WTC11 (cell line): Measurements from ENCODE around the gene SLC25A12. TPM values are rescaled to one million over a fixed set of nuclear protein-coding genes. Genes with fewer than 3 reads are reported as not detected.

ENCODE experiments used
- ATAC-seq: fragments of 200-7000 bp; cut with Tn5 transposase; 2 replicates; pipeline ENCODE4 v1.10.0; 2021; ENCODE audit warnings: mild to moderate bottlenecking, moderate library complexity
- CTCF ChIA-PET: fragments of 300-600 bp; sonication (Branson Sonifier 250); formaldehyde crosslinking; loops from one replicate; lab custom pipeline; 2021; ENCODE audit warnings: antibody characterized with exemption; lab: Charles Lee
- POLR2A ChIA-PET: fragments of 350-600 bp; sonication (Branson Sonifier 250); formaldehyde crosslinking; loops from one replicate; lab custom pipeline; 2021; ENCODE audit warnings: antibody characterized with exemption; lab: Charles Lee
- DNase-seq: peaks from one replicate; pipeline ENCODE4 v3.0.0; 2021; ENCODE audit warnings: low spot score
- H3K27ac Mint-ChIP-seq: 2 replicates; pipeline ENCODE4 v1.8.0; 2021; ENCODE audit warnings: mixed read lengths
- H3K27me3 Mint-ChIP-seq: 2 replicates; pipeline ENCODE4 v1.8.0; 2021; ENCODE audit warnings: low read depth, mild to moderate bottlenecking, moderate library complexity, mixed read lengths
- H3K36me3 Mint-ChIP-seq: 2 replicates; pipeline ENCODE4 v1.8.0; 2021; ENCODE audit warnings: mixed read lengths
- H3K4me1 Mint-ChIP-seq: 2 replicates; pipeline ENCODE4 v1.8.0; 2022; ENCODE audit warnings: mixed read lengths
- H3K4me3 Mint-ChIP-seq: 2 replicates; pipeline ENCODE4 v1.8.0; 2021; ENCODE audit warnings: mild to moderate bottlenecking, moderate library complexity, mixed read lengths
- H3K9me3 Mint-ChIP-seq: 2 replicates; pipeline ENCODE4 v1.8.0; 2021; ENCODE audit warnings: mixed read lengths
- GTF2I ChIP-seq: fragments of 250-450 bp; sonication (Bioruptor Pico); conservative IDR thresholded peaks from 2 replicates; pipeline ENCODE4 v1.4.0; 2021; ENCODE audit warnings: mild to moderate bottlenecking
- IRF1 ChIP-seq: sonication (generic); formaldehyde crosslinking; IDR thresholded peaks from 2 replicates; pipeline ENCODE4 v1.8.0; 2023; ENCODE audit warnings: missing genetic modification reagents
- KAT7 ChIP-seq: sonication (generic); formaldehyde crosslinking; IDR thresholded peaks from 2 replicates; pipeline ENCODE4 v1.8.1; 2023; ENCODE audit warnings: missing genetic modification reagents, mild to moderate bottlenecking, borderline replicate concordance
- MXD4 ChIP-seq: fragments of 250-450 bp; sonication (Bioruptor Pico); IDR thresholded peaks from 2 replicates; pipeline ENCODE4 v1.8.0; 2021; ENCODE audit warnings: mild to moderate bottlenecking, moderate library complexity, borderline replicate concordance
- NR3C1 ChIP-seq: sonication (generic); formaldehyde crosslinking; conservative IDR thresholded peaks from 2 replicates; pipeline ENCODE4 v1.8.1; 2023; ENCODE audit warnings: low read depth, mild to moderate bottlenecking, missing genetic modification reagents
- STAT6 ChIP-seq: sonication (generic); formaldehyde crosslinking; conservative IDR thresholded peaks from 2 replicates; pipeline ENCODE4 v1.8.1; 2023; ENCODE audit warnings: mild to moderate bottlenecking, low read depth, missing genetic modification reagents, moderate library complexity
- ZBTB21 ChIP-seq: sonication (generic); formaldehyde crosslinking; IDR thresholded peaks from 2 replicates; pipeline ENCODE4 v1.8.1; 2023; ENCODE audit warnings: mild to moderate bottlenecking, missing genetic modification reagents, borderline replicate concordance
- ZNF219 ChIP-seq: sonication (generic); formaldehyde crosslinking; IDR thresholded peaks from 2 replicates; pipeline ENCODE4 v1.8.0; 2023; ENCODE audit warnings: missing genetic modification reagents, mild to moderate bottlenecking, borderline replicate concordance
- ZNF281 ChIP-seq: sonication (generic); formaldehyde crosslinking; IDR thresholded peaks from 2 replicates; pipeline ENCODE4 v1.8.0; 2023; ENCODE audit warnings: mild to moderate bottlenecking, missing genetic modification reagents
- ZNF396 ChIP-seq: fragments of 250-450 bp; sonication (Bioruptor Pico); IDR thresholded peaks from 2 replicates; pipeline ENCODE4 v1.8.0; 2021; ENCODE audit warnings: mild to moderate bottlenecking, moderate library complexity, borderline replicate concordance
- total RNA-seq: library from RNA; stranded (reverse); gene quantifications from 3 replicates; pipeline ENCODE4 v1.2.3, GENCODE V29; 2021
- TF ChIP-seq, protein P1 (sequence below): sonication (generic); formaldehyde crosslinking; IDR thresholded peaks from 2 replicates; pipeline ENCODE4 v1.8.0; 2023; ENCODE audit warnings: missing genetic modification reagents, mild to moderate bottlenecking, borderline replicate concordance
- TF ChIP-seq, protein P2 (sequence below): fragments of 250-450 bp; sonication (Bioruptor Pico); IDR thresholded peaks from 2 replicates; pipeline ENCODE4 v2.1.2; 2022; ENCODE audit warnings: mild to moderate bottlenecking, moderate library complexity

Gene SLC25A12
- total RNA-seq, 1 experiment from 2014 or later = 9.0 TPM

DNA sequence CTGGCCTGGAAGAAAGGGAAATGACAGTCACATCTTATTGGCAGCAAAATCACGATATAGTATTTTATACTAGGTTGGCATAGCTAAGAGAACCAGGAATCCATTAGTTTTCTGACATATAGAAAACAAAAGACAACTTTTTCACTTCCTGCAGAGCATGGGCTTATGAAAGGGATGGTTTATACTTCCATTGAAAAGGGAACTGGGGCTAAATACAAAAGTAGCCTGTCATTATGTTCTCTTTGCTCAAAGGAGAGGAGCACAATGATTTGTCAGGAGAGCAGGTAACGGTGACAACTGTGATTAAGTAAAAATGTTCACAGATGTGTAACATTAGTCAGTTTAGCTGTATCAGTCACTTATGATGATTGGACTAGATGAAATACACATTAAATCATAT lies 46.4 kb downstream of the SLC25A12 start (continued):
- TF ChIP-seq, protein P1, sequence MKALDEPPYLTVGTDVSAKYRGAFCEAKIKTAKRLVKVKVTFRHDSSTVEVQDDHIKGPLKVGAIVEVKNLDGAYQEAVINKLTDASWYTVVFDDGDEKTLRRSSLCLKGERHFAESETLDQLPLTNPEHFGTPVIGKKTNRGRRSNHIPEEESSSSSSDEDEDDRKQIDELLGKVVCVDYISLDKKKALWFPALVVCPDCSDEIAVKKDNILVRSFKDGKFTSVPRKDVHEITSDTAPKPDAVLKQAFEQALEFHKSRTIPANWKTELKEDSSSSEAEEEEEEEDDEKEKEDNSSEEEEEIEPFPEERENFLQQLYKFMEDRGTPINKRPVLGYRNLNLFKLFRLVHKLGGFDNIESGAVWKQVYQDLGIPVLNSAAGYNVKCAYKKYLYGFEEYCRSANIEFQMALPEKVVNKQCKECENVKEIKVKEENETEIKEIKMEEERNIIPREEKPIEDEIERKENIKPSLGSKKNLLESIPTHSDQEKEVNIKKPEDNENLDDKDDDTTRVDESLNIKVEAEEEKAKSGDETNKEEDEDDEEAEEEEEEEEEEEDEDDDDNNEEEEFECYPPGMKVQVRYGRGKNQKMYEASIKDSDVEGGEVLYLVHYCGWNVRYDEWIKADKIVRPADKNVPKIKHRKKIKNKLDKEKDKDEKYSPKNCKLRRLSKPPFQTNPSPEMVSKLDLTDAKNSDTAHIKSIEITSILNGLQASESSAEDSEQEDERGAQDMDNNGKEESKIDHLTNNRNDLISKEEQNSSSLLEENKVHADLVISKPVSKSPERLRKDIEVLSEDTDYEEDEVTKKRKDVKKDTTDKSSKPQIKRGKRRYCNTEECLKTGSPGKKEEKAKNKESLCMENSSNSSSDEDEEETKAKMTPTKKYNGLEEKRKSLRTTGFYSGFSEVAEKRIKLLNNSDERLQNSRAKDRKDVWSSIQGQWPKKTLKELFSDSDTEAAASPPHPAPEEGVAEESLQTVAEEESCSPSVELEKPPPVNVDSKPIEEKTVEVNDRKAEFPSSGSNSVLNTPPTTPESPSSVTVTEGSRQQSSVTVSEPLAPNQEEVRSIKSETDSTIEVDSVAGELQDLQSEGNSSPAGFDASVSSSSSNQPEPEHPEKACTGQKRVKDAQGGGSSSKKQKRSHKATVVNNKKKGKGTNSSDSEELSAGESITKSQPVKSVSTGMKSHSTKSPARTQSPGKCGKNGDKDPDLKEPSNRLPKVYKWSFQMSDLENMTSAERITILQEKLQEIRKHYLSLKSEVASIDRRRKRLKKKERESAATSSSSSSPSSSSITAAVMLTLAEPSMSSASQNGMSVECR (CRISPR knock-in tag) = no peak
- no peak for TF ChIP-seq NR3C1 (CRISPR knock-in tag)
- no peak for TF ChIP-seq ZBTB21
- no peak for TF ChIP-seq KAT7
- TF ChIP-seq STAT6 (CRISPR knock-in tag) = no peak

DNA sequence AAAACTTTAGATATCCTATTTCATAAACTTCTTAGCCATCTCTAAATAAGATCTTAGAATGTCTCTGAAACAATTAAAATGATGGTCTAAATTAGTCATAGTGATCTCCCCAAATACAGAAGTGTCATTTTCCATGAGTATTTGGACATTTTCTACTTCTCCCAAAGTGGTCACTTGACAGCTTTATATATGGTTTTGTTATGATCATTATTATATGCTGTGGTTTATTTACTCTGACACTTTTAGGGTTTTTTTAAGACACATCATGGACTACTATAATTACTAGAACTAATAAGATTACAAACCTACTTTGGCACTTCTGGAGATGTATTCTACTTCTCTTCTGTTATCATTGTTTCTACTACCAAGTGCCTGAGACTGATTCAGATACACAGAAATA lies 47.1 kb downstream of the SLC25A12 start:
- no peak for DNase-seq
- ATAC-seq = no peak
- ChIA-PET POLR2A (no interaction called here), CTCF (no interaction called here)
- H3K27ac Mint-ChIP-seq = no peak overlapping the region
- H3K9me3 Mint-ChIP-seq = peaks cover 3% of the 10 kb centered on the region
- H3K27me3 Mint-ChIP-seq = no peaks in the 10 kb centered on the region
- peaks cover 8% of the 10 kb centered on the region for H3K36me3 Mint-ChIP-seq
- no peak overlapping the region for H3K4me3 Mint-ChIP-seq
- TF ChIP-seq IRF1 (CRISPR knock-in tag) (no peak), ZNF396 (no peak), MXD4 (CRISPR knock-in tag) (no peak)
- no peaks in the 10 kb centered on the region for H3K4me1 Mint-ChIP-seq

DNA sequence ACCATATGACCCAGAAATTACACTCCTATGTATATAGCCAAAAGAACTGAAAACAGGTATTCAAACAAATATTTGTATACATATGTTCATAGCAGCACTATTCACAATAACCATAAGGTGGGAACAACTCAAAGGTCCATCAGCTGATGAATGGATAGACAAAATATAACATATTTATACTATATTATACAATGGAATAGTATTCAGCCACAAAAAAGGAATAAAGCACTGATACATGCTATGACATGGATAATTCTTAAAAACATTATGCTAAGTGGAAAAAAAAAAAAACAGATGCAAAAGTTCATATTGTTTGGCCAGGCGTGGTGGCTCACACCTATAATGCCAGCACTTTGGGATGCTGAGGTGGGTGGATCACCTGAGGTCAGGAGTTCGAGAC lies 52.0 kb downstream of the SLC25A12 start:
- DNase-seq (no peak), ATAC-seq (no peak)
- Mint-ChIP-seq H3K9me3 (peaks cover 4% of the 10 kb centered on the region; the same call in 1 of the 2 replicates), H3K27ac (no peak overlapping the region), H3K36me3 (peaks cover 21% of the 10 kb centered on the region), H3K4me3 (no peak overlapping the region), H3K4me1 (no peaks in the 10 kb centered on the region), H3K27me3 (no peaks in the 10 kb centered on the region; the same call in 1 of the 2 replicates)
- no peak for TF ChIP-seq ZNF281 (CRISPR knock-in tag)
- ChIA-PET POLR2A (no interaction called here), CTCF (interaction anchor here (0.6 kb wide), 1 partner anchor 285 kb away, joined by 3 read pairs; no protein-coding TSS in a partner anchor)

DNA sequence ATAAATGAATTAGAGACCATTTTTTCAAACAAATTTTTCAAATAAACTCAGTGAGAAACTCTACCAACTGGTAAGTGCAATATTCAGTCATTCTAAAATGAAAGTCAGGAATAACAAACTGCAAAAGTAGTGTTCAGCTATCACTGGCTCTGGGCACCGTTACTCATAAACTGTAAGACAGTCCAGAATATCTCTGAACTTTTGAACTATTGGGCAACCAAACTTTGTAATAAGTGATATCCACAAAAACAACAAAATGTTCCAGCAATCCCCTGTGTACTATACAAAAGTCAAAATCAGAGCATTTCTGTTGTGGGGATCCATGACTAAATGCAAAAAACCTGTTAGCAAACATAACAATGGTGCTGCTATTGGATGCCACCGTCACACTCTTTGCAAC lies 56.3 kb downstream of the SLC25A12 start:
- ChIA-PET POLR2A (no interaction called here), CTCF (no interaction called here)
- H3K27me3 Mint-ChIP-seq = no peaks in the 10 kb centered on the region; the same call in 1 of the 2 replicates
- no peaks in the 10 kb centered on the region for H3K4me1 Mint-ChIP-seq
- peaks cover 33% of the 10 kb centered on the region for H3K9me3 Mint-ChIP-seq
- no peak overlapping the region for H3K27ac Mint-ChIP-seq
- no peak overlapping the region for H3K4me3 Mint-ChIP-seq
- ATAC-seq (no peak), DNase-seq (no peak)
- H3K36me3 Mint-ChIP-seq = peaks cover 56% of the 10 kb centered on the region
- TF ChIP-seq GTF2I (CRISPR knock-in tag) (no peak), ZNF219 (CRISPR knock-in tag) (no peak), MXD4 (CRISPR knock-in tag) (no peak), ZNF281 (CRISPR knock-in tag) (no peak)
- TF ChIP-seq, protein P2, sequence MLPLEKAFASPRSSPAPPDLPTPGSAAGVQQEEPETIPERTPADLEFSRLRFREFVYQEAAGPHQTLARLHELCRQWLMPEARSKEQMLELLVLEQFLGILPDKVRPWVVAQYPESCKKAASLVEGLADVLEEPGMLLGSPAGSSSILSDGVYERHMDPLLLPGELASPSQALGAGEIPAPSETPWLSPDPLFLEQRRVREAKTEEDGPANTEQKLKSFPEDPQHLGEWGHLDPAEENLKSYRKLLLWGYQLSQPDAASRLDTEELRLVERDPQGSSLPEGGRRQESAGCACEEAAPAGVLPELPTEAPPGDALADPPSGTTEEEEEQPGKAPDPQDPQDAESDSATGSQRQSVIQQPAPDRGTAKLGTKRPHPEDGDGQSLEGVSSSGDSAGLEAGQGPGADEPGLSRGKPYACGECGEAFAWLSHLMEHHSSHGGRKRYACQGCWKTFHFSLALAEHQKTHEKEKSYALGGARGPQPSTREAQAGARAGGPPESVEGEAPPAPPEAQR (CRISPR knock-in tag) = no peak
